Ishikawa (cell line): ENCODE data around the gene LACTB.

Experiments
- CEBPB ChIP-seq: IDR thresholded peaks from 2 replicates; pipeline ENCODE4 v1.6.1; 2012
- CREB1 ChIP-seq: IDR thresholded peaks from 2 replicates; pipeline ENCODE4 v1.6.1; 2012; ENCODE audit warnings: low read depth
- EGR1 ChIP-seq: IDR thresholded peaks from 2 replicates; pipeline ENCODE4 v1.6.1; 2012
- EP300 ChIP-seq: IDR thresholded peaks from 2 replicates; pipeline ENCODE4 v1.6.1; 2012; ENCODE audit warnings: borderline replicate concordance
- FOXM1 ChIP-seq: IDR thresholded peaks from 2 replicates; pipeline ENCODE4 v1.6.1; 2012; ENCODE audit warnings: low read depth, borderline replicate concordance
- MAX ChIP-seq: IDR thresholded peaks from 2 replicates; pipeline ENCODE4 v1.6.1; 2012
- NFIC ChIP-seq: IDR thresholded peaks from 2 replicates; pipeline ENCODE4 v1.6.1; 2012
- RAD21 ChIP-seq: IDR thresholded peaks from 2 replicates; pipeline ENCODE4 v1.6.1; 2012; ENCODE audit warnings: low read depth
- TAF1 ChIP-seq: IDR thresholded peaks from 2 replicates; pipeline ENCODE4 v1.6.1; 2012; ENCODE audit warnings: low read depth, mild to moderate bottlenecking
- TCF12 ChIP-seq: IDR thresholded peaks from 2 replicates; pipeline ENCODE4 v1.6.1; 2012; ENCODE audit warnings: low read depth
- TEAD4 ChIP-seq: IDR thresholded peaks from 2 replicates; pipeline ENCODE4 v1.6.1; 2012
- USF1 ChIP-seq: IDR thresholded peaks from 2 replicates; pipeline ENCODE4 v1.6.1; 2012
- YY1 ChIP-seq: IDR thresholded peaks from 2 replicates; pipeline ENCODE4 v1.6.1; 2012; ENCODE audit warnings: low read depth
- ZBTB7A ChIP-seq: IDR thresholded peaks from 2 replicates; pipeline ENCODE4 v1.6.1; 2012; ENCODE audit warnings: low read depth
- TF ChIP-seq, protein P1 (sequence below): IDR thresholded peaks from 2 replicates; pipeline ENCODE4 v1.6.1; 2012; ENCODE audit warnings: low read depth, mild to moderate bottlenecking

The LACTB gene

DNA sequence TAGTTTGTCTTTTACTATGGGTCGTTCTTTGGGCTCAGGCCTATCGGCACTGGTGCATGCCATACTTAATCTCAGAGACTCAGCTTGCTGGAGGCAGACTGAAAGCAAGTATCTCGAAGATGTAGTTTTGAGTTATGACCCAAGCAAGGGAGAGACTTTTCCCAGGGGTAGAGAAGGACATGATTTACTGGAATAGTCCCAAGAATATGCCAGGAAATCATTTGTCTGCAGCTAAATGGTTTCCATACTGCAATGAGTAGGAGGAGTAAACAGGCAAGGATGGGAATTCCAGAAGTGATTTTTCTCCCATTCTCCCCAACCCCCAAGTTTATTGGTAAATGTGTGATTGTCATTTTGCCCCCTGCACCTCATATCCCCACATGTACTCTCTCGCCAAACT is 35.4 kb upstream of the LACTB start:
- TF ChIP-seq TAF1 = no peak
- no peak for TF ChIP-seq TEAD4
- TF ChIP-seq RAD21 = no peak
- no peak for TF ChIP-seq NFIC
- TF ChIP-seq YY1 = no peak
- TF ChIP-seq CREB1 = no peak
- TF ChIP-seq USF1 = no peak
- TF ChIP-seq TCF12 = no peak
- no peak for TF ChIP-seq EGR1

GRCh38 chr15:63086947-63087346 is 34.7 kb upstream of the LACTB start:
- TF ChIP-seq, protein P1, sequence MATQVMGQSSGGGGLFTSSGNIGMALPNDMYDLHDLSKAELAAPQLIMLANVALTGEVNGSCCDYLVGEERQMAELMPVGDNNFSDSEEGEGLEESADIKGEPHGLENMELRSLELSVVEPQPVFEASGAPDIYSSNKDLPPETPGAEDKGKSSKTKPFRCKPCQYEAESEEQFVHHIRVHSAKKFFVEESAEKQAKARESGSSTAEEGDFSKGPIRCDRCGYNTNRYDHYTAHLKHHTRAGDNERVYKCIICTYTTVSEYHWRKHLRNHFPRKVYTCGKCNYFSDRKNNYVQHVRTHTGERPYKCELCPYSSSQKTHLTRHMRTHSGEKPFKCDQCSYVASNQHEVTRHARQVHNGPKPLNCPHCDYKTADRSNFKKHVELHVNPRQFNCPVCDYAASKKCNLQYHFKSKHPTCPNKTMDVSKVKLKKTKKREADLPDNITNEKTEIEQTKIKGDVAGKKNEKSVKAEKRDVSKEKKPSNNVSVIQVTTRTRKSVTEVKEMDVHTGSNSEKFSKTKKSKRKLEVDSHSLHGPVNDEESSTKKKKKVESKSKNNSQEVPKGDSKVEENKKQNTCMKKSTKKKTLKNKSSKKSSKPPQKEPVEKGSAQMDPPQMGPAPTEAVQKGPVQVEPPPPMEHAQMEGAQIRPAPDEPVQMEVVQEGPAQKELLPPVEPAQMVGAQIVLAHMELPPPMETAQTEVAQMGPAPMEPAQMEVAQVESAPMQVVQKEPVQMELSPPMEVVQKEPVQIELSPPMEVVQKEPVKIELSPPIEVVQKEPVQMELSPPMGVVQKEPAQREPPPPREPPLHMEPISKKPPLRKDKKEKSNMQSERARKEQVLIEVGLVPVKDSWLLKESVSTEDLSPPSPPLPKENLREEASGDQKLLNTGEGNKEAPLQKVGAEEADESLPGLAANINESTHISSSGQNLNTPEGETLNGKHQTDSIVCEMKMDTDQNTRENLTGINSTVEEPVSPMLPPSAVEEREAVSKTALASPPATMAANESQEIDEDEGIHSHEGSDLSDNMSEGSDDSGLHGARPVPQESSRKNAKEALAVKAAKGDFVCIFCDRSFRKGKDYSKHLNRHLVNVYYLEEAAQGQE = no peak
- TF ChIP-seq CREB1 (no peak), CEBPB (no peak)

GRCh38 chr15:63088533-63089245 is 33.0 kb upstream of the LACTB start:
- TF ChIP-seq TAF1 = no peak
- no peak for TF ChIP-seq EGR1
- TF ChIP-seq ZBTB7A = no peak
- TF ChIP-seq USF1 = no peak
- TF ChIP-seq, protein P1 = no peak
- TF ChIP-seq FOXM1 = no peak
- no peak for TF ChIP-seq CEBPB
- no peak for TF ChIP-seq NFIC
- no peak for TF ChIP-seq CREB1
- TF ChIP-seq TCF12 = no peak
- no peak for TF ChIP-seq RAD21
- no peak for TF ChIP-seq TEAD4

GRCh38 chr15:63089260-63090043 is 32.2 kb upstream of the LACTB start:
- TF ChIP-seq TAF1 (no peak), TEAD4 (no peak), EP300 (no peak), FOXM1 (no peak), YY1 (no peak), CEBPB (no peak), EGR1 (no peak), USF1 (no peak), NFIC (no peak), ZBTB7A (no peak), MAX (no peak), RAD21 (no peak), TCF12 (no peak), CREB1 (no peak)
- TF ChIP-seq, protein P1 = no peak
